Testis (tissue), 2 donors: ENCODE measurements around the gene C6orf120.

Source experiments
- POLR2A ChIP-seq: fragments of 450-650 bp; IDR thresholded peaks from one replicate; pipeline ENCODE4 v1.6.1; 2017; ENCODE audit warnings: antibody characterized with exemption, mild to moderate bottlenecking, moderate library complexity
- TF ChIP-seq, protein P1 (sequence below), 3 experiments: fragments of 450-650 bp in 2 of 3; fragments of 200-600 bp in 1 of 3; sonication (generic) in 1 of 3; IDR thresholded peaks; one replicate each; pipeline ENCODE4 v1.5.1; 2016 to 2019; ENCODE audit warnings: antibody characterized with exemption in 3 of 3, mild to moderate bottlenecking in 2 of 3, moderate library complexity in 1 of 3

DNA sequence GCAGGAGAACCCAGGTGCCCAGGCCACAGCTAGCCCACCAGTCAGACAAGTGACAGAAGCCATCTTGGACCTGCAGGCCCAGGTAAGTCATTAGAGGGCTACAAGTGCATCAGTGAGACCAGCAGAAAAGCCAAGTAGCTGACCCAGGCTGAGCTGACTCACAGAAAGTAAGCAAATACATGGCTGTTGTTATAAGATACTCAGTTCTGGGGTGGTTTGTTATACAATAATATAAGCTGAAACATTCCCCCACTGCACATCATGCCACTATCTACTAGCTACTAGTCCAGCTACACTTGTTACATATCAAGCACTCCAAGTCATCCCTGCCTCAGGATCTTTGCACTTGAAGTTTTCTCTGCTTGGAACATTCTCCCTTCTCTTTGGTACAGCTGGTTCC is 39.4 kb downstream of the C6orf120 start:
- TF ChIP-seq, protein P1, sequence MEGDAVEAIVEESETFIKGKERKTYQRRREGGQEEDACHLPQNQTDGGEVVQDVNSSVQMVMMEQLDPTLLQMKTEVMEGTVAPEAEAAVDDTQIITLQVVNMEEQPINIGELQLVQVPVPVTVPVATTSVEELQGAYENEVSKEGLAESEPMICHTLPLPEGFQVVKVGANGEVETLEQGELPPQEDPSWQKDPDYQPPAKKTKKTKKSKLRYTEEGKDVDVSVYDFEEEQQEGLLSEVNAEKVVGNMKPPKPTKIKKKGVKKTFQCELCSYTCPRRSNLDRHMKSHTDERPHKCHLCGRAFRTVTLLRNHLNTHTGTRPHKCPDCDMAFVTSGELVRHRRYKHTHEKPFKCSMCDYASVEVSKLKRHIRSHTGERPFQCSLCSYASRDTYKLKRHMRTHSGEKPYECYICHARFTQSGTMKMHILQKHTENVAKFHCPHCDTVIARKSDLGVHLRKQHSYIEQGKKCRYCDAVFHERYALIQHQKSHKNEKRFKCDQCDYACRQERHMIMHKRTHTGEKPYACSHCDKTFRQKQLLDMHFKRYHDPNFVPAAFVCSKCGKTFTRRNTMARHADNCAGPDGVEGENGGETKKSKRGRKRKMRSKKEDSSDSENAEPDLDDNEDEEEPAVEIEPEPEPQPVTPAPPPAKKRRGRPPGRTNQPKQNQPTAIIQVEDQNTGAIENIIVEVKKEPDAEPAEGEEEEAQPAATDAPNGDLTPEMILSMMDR (IDR thresholded peaks at IDR 0.05): no peak
- TF ChIP-seq POLR2A: no peak
